ENCODE measurements around the gene SSBP4. TPM values are rescaled to one million over a fixed set of nuclear protein-coding genes. Genes with fewer than 3 reads are reported as not detected.
A peak's percentile ranks its signal among the peaks of the same experiment; 100 is the strongest.

The SSBP4 gene
- total RNA-seq, 1 experiment from 2014 or later, result 46.1 TPM

DNA sequence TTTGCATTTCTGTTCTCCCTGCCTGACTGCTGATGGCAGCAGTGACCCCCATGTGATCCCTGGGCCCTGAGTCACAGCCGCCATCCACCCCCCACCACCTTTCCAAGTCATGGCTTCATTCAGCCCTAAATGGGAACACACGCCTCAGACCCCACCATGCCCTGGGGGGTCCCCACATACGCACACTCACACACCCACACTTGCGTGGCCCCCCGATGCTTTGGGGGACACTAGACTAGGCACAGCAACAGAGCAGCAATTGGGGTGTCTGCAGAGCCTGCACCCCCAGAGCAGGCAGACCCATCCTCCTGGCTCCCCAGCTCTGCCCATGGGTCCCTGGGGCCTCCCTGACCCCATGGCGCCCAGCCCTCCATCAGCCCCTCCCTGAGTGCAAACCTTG is 24.2 kb downstream of the SSBP4 start:
- no peak for DNase-seq
- no peak overlapping the region for H2BK5ac ChIP-seq (ENCODE audit: insufficient read length, low read length)
- peaks cover 2% of the 10 kb centered on the region for H3K23me2 ChIP-seq (ENCODE audit: insufficient read length, low read depth, low read length, poor library complexity, severe bottlenecking)
- no peak overlapping the region for H3K4ac ChIP-seq (ENCODE audit: low read depth, low read length)
- no peak overlapping the region for H2BK12ac ChIP-seq (ENCODE audit: insufficient read length, low read depth, low read length)
- H3K56ac ChIP-seq (ENCODE audit: insufficient read length, low read depth, low read length), result no peak overlapping the region
- H2BK120ac ChIP-seq (ENCODE audit: low read depth, low read length, poor library complexity, severe bottlenecking), result no peak overlapping the region
- no peaks in the 10 kb centered on the region for H3K9me3 ChIP-seq (ENCODE audit: control insufficient read depth, low read depth, low read length)
- H3K23ac ChIP-seq (ENCODE audit: insufficient read length, low read depth, low read length), result no peak overlapping the region
- no peak overlapping the region for H3K4me3 Mint-ChIP-seq
- H3K18ac ChIP-seq (ENCODE audit: insufficient read length, low read depth, low read length), result no peak overlapping the region
- H4K20me1 ChIP-seq (ENCODE audit: control insufficient read depth, insufficient read depth, insufficient read length), result no peaks in the 10 kb centered on the region
- no peaks in the 10 kb centered on the region for H3K79me2 ChIP-seq (ENCODE audit: insufficient read depth, low read length)
- TF ChIP-seq, protein P1, sequence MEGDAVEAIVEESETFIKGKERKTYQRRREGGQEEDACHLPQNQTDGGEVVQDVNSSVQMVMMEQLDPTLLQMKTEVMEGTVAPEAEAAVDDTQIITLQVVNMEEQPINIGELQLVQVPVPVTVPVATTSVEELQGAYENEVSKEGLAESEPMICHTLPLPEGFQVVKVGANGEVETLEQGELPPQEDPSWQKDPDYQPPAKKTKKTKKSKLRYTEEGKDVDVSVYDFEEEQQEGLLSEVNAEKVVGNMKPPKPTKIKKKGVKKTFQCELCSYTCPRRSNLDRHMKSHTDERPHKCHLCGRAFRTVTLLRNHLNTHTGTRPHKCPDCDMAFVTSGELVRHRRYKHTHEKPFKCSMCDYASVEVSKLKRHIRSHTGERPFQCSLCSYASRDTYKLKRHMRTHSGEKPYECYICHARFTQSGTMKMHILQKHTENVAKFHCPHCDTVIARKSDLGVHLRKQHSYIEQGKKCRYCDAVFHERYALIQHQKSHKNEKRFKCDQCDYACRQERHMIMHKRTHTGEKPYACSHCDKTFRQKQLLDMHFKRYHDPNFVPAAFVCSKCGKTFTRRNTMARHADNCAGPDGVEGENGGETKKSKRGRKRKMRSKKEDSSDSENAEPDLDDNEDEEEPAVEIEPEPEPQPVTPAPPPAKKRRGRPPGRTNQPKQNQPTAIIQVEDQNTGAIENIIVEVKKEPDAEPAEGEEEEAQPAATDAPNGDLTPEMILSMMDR (conservative IDR thresholded peaks at IDR 0.05), result no peak
- H3K4me2 ChIP-seq (ENCODE audit: insufficient read depth, insufficient read length, low read length), result no peak overlapping the region
- H4K8ac ChIP-seq (replicated peaks; ENCODE audit: insufficient read length, low read depth, low read length), result no peak overlapping the region
- no peak overlapping the region for H2BK15ac ChIP-seq (ENCODE audit: low read depth, low read length)
- no peak overlapping the region for H4K91ac ChIP-seq (ENCODE audit: insufficient read length, low read depth, low read length)
- H4K5ac ChIP-seq (ENCODE audit: insufficient read length, low read depth, low read length), result no peak overlapping the region
- no peak overlapping the region for H3K14ac ChIP-seq (ENCODE audit: insufficient read depth, low read length)
- H3K27me3 Mint-ChIP-seq (ENCODE audit: low read depth), result peaks cover 1% of the 10 kb centered on the region; the same call in 1 of the 2 replicates
- H3K9ac ChIP-seq (ENCODE audit: extremely low read depth, insufficient read length, low read length), result no peak overlapping the region
- H2AK5ac ChIP-seq (ENCODE audit: insufficient read length, low read length), result no peak overlapping the region
- no peaks in the 10 kb centered on the region for H3K27me3 ChIP-seq (ENCODE audit: insufficient read depth, low read length)
- no peak overlapping the region for H3K27ac ChIP-seq (ENCODE audit: insufficient read length, low read depth, low read length)
- H3K4me1 Mint-ChIP-seq, result peaks cover 20 to 23% of the 10 kb centered on the region in 2 experiments
- H3K9me3 Mint-ChIP-seq, result peaks cover 3% of the 10 kb centered on the region in 2 experiments; a peak in 3 of 5 replicates
- no peak overlapping the region for H2AFZ ChIP-seq (ENCODE audit: low read length)
- H3K36me3 Mint-ChIP-seq (ENCODE audit: insufficient read depth in 1 of 3, low read depth in 3 of 3), result peaks cover 5 to 27% (median 19%) of the 10 kb centered on the region in 3 experiments; a peak in 6 of 7 replicates
- no peak overlapping the region for H2BK20ac ChIP-seq (ENCODE audit: low read depth, low read length, poor library complexity, severe bottlenecking)
- no peak overlapping the region for H3T11ph ChIP-seq (ENCODE audit: low read length)
- H3K4me1 ChIP-seq (ENCODE audit: insufficient read depth, low read length), result peaks cover 7% of the 10 kb centered on the region; the same call in 1 of the 2 replicates
- H3K27ac Mint-ChIP-seq, result peak overlapping the region in 2 of 3 experiments; percentile 61 to 84; a peak in 2 of 7 replicates
- no peaks in the 10 kb centered on the region for H3K79me1 ChIP-seq (ENCODE audit: insufficient read depth, low read depth, low read length, poor library complexity, severe bottlenecking)
- no CpG with 5 or more reads among the region's 6 CpGs for WGBS (ENCODE audit: extremely low coverage, insufficient read length, low lambda C conversion rate)

All from H9 (cell line).